ENCODE measurements around the gene CS.

The CS gene

DNA sequence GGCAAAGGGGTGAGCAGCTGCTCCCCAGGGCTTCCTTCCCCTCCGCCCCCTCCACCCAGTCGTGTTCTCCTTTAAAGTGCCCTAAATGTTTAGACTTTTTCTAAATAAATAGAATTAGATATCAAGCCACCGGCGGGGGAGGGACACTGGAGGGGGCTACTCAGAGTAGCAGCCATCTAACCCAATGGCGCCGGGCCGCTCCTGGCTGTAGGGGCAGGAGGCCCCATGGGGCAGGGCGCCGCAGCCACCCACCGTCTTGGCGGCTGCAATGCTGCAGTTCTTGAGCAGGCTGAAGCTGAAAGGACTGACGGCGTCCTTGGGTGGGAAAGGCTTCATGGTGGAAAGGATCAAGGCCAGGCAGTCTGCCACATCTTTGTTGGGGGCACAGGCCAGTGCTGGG is 57.1 kb downstream of the CS start:
- no peak for DNase-seq

DNA sequence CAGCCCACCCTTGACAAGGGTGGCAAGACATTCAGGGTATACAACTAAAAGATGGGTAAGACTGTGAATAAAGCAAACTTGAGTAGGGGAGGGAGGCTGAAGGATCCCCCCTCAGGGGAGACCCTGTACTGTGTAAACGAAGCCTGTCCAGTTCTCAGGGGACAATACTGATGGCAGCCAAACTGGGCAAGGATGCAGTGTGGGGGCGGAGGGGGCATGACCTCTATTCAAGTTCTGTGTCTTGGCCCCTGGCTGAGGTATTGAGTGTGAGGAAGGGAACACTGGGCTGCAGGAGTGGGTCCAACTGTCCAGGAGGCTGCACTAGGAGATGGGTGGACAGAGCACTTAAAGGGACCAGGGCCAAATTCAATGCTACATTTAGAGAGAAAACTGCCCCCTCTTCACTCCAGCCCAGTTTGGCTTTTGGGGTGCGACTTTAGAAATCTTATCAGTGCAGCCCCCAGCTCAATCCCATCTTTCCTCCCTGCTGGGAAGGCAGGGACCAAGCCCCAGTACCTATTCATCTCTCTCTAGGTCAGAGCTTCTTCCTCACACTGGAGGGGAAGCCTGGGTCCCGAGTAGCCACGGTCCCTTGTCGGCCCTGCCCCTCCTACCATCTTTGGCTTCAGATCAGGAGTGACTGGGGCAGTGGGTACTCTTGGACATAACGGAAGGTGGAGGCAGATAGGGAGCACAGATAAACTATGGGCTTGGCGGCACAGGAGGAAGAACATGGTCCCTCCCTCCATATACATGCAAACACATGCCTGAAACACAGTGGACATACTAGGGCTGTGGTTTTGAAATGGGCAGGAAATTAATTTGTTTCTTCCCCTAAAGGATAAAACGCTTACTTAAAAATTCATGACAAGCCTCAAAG is 58.5 kb downstream of the CS start:
- DNase-seq, result no peak

DNA sequence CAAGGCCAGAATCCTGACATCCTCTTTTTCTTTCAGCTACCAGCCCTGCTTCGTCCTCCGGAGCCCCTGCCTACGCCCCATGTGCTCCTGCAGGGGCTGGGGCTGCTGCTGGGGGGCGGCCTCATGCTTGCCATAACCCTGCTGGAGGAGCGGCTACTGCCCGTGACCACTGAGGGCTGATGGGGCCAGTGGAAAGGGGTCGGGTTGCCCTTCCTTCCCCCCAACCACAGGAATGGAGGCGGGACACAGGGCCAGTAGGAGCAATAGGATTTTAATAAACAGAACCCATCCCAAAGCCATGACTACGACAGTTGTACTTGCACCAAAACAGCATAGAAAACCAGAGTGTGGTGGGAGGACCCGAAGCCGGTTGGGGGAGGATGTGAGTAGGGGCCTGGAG is 62.6 kb downstream of the CS start:
- no peak for DNase-seq

DNA sequence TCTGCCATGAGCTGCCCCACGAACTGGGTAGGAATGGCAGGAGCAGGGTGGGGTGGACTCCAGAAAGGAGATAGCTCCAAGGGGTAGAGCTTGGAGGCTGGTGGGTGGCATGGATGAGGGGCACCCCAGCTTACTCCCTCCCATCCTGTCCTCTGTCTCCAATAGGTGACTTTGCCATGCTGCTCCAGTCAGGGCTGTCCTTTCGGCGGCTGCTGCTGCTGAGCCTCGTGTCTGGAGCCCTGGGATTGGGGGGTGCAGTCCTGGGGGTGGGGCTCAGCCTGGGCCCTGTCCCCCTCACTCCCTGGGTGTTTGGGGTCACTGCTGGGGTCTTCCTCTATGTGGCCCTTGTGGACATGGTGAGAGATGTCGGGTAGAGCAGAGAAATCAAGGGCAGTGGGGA is 63.1 kb downstream of the CS start:
- DNase-seq, result no peak

DNA sequence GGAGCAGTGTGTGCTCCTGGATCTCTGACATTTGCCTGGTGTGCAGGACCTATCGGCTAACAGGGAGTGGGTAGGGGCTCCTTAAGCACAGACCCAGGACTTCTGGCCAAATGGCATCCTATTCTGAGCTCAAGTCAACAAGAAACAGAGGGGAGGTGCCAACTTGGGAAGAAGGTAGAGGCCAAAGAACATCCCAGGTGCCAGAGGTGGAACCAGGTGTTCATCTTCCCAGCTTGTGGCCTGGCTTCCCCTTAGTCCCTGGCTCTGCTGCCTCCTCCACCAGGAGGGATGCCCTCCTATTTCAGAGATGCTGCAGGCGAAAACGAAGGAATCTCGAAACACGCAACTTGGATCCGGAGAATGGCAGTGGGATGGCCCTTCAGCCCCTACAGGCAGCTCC is 64.0 kb downstream of the CS start:
- DNase-seq, result no peak

DNA sequence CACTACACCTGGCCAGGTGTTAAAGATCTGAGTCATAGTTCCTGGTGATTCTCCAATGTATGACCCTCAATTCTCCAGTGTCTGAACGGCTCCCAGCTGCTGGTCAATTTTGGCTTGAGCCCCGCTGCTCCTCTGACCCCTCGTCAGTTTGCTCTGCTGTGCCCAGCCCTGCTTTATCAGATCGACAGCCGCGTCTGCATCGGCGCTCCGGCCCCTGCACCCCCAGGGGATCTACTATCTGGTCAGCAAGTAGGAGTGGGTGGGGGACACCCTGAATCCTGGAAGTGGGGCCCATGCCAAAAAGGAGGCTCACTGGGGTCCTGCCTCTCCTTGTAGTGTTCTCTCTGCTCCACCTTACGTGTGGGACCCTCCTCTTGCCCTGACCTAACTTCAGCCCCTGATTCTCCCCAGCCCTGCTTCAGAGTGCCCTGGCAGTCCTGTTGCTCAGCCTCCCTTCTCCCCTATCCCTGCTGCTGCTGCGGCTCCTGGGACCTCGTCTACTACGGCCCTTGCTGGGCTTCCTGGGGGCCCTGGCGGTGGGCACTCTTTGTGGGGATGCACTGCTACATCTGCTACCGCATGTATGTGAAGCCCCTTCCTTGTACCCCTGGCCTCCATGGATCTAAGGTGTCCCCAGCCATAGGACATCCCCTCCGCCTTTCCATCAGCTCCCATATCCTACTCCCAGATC is 65.2 kb downstream of the CS start:
- DNase-seq, result no peak

DNA sequence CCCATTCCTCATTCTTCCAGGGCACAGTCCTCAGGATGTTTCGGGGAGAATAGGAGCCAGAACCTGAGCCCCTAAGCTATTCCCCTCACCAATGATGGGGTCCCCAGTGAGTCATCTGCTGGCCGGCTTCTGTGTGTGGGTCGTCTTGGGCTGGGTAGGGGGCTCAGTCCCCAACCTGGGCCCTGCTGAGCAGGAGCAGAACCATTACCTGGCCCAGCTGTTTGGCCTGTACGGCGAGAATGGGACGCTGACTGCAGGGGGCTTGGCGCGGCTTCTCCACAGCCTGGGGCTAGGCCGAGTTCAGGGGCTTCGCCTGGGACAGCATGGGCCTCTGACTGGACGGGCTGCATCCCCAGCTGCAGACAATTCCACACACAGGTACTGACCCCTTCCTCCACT is 68.9 kb downstream of the CS start:
- no peak for DNase-seq

DNA sequence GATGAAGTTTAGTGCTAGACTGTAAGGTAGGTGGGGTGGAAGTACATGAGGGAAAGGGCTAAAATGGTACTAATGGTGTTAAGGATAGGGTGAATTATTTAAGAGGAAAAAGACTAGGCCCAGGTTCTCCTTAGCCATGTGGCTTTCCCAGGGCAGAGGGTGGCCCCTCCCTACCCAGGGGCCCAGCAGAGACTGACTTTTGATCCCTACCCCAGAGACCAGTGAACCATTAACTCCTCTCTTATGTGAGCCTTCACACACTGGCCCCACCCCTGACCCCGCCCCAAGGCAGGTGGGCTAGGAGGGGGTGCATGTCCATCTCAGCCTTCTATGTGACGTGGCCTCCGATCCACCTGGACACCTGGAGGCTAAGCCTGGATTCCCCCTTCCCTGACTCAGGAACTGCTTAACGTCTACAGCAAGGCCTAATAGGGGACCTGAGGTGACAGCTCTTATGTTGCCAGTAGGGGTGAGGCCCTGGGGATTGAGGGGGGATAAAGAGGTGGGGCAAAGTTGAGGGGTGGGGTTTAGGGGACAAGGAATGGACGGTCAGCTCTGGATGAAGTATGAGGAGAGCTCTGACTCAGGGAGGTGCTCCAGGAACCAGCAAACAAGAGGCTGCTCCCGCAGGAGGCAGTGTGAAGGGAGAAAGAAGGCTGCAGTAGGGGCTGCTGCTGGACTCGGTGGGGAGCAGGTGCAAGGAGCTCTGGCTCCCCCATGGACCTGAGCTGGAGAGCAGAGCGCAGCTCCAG is 69.5 kb downstream of the CS start:
- no peak for DNase-seq

DNA sequence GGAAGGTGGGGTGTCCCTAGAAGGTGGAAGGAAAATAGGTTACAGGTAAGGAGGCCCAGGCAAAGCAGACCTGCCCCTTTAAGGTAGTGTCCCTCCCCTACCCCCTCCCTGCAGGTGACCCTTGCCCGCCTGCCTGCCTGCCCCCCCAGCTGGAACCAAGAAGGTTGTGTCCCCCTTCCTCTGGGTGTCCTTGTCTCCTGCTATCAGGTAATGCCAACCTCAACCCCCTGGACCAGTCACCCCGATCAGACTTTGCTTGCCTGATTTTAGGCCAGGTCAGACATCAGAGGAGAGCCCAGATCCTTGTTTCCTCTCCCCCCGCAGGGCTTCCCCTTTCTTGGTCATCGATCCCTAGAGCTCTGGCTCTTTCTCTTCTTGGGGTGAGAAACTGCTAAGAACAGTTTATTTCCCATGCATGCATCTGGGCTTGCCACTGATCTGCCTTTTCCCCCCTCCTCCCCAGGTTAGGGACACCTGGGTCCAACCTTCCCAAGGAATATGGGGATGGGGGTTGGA is 70.2 kb downstream of the CS start, which contains the start of gene SLC39A5:
Gene SLC39A5, plus strand, starts transcription at position 136 of the 516 bp plus-strand sequence. CDS start 1,224 bp downstream, outside the sequence.
- no peak for DNase-seq

DNA sequence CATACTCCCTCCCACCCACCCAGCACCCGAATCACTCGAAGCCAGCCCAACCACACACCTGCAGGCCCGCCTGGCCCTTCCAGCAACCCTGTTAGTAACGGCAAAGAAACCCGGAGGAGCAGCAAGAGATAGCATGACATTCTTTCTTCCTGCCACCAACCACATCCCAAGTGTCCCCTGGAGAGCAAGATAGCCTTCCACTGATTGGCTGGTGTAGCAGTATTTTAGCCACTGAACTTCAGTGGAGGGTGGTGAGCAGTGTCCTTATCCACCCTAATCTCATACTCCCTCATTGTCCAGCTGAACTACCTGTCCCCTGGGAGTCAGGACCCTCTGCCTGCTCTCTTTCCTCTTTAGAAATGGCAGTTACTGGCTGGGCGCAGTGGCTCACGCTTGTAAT is 71.0 kb downstream of the CS start:
- DNase-seq, result no peak

DNA sequence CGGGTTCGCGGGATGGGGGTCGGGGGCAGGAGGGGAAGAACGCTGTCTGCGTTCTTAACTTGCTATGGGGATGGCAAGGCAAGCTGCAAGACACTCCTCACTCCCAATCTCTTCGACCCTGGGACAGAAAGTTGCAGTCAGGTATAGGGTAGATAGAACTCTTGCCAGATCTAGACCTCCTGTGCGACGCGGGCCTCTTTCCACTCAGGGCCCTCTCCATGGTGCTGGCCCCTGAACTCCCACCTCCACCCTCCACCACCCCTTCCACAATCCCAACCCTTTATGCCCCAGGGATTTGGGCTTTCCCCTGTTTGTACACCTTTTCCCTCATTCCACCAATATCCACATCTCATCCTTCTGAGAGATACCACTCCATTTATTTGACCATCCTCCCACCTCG is 75.2 kb downstream of the CS start:
- DNase-seq, result no peak

DNA sequence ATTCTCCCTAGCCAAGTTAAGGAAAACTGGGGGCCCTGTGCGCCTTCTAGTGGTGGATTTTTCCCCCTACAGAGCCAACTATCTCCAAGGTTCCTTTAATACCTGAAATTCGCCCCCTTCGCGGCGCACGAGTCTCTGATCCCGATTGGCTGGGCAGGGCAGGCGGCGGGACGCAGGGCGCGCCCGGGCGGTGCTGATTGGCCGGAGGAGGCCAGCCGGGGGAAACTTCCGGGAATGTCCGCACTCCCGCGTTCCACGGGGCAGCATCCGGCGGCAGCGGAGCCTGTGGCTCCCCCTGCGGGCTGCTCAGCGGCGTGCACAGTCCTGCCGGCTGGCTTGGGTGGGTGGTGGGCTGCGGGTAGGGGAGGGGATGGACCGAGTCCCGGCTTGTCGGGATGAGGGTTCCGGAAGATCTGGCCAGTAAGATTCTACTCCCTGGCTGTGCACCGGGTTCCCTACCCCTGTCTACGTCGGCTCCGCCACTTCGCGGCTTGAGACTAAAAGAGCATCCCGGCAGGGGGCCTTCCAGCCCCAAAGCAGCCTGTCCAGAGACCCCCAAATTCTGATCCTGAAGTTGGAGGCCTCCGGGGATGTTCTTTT is 75.9 kb downstream of the CS start, which contains the start of gene NABP2:
Gene NABP2, plus strand, starts transcription at position 241 of the 600 bp plus-strand sequence. CDS start 515 bp downstream, outside the sequence.
- DNase-seq, result peak; percentile 84

DNA sequence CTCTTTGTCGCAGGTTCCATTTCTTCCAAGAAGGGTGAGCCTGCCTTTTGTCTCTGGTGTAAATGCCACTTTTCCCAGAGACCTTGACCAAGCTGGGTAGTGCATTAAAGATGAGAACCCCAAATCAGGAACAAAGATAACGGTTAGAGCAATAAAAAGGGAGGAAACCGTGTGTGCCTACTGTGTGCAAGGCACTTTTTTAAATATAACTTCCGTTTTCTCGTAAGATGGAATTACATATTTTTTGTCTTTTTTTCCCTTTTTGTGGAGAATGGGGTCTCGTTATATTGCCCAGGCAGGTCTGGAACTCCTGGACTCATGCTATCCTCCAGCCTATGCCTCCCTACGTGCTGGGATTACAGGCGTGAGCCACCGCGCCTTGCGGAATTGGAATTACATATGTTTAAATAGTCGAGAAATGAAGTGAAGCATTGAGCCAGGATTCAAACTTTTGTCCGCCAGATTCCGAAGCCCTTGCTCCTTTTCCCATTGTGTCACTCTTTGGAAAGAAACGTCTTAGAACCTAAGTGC is 76.5 kb downstream of the CS start:
- no peak for DNase-seq

DNA sequence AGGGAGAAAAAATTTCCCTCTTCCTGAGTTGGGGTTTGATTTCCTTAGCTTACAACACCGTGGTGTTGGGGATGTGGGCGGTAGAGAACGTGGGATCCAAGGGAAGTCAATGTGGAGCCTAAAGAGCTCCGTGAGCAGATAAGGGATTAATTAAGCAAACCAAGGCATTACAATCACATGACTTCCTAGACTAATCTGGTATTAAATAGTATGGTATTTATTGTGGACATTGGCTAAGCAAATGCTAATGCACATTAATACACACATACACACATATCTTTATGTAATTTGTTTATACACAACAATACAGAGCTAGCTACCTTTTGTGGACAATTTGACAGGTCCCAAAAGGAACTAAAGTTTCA is 77.6 kb downstream of the CS start:
- DNase-seq, result no peak

DNA sequence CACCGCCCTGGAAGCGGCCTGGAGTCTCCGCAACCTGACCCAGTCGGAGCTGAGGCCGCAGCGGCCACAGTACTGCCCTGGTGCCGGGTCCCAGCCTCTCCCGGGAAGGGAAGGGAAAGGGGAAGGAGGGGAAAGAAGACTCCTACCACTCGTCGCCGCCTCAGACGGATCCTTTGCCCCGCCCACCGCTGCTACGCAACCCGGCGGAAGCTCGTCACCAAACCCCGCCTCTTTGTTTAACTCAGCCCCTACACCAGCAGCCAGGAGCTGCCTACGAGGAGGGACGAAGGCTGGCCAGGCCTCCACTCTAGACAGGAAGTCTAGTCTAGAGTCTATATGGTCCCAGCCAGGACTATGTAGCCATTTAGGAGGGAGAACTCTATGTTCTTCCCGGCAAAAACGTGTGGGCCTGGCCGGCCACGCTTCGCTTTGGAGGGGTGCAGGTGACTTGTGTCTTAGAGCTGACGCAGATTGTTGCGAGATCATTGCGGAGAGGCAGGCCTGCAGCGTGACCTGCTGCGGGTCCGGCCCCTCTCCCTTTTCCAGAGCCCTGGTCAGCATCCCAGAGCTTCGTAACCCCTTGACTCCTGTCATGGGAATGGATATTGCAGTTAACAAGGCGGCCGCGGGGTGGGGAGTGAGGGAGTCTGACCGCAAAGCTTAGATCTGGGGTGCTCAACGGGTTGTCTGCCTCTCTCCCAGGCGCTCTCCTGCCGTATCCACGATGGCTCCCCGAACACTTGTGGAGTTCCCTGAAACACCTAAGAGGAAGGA is 78.2 kb downstream of the CS start, which contains the start of gene RNF41:
Gene RNF41, minus strand, starts transcription at position 166 of the 774 bp plus-strand sequence. CDS start 7,875 bp downstream, outside the sequence.
- peak; percentile 72 for DNase-seq
